Amniotic stem cell (primary cell): ENCODE results near the gene S100A10.
A peak's percentile ranks its signal among the peaks of the same experiment; 100 is the strongest.

Experiments
- DNase-seq: peaks from one replicate; lab custom pipeline; 2025; lab: John Stamatoyannopoulos, UW

S100A10 gene

DNA sequence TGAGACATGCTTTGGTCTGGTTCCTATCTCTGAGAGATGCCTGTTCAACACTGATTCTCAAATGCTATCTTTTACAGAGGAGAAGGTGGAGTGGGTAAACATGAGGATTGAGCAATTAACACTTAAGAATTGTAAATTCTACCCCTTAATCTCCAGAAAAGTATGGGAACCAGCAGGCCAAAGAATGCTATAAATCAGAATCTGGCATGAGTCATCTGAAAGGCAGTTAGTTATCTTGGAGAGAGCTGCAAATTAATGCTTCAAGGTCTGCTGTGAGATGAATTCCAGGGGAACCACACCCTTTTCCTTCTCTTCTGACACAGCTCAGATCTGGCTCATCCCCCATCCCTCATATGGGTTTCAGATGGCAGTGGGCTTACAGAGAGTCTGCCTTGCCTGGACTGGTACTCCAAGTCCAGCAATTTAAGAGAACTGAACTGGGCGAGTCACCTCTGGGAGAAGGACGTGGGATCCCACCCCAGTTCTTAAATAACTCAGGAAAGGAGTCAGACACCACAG is 5.2 kb downstream of the S100A10 start:
- no peak for DNase-seq

DNA sequence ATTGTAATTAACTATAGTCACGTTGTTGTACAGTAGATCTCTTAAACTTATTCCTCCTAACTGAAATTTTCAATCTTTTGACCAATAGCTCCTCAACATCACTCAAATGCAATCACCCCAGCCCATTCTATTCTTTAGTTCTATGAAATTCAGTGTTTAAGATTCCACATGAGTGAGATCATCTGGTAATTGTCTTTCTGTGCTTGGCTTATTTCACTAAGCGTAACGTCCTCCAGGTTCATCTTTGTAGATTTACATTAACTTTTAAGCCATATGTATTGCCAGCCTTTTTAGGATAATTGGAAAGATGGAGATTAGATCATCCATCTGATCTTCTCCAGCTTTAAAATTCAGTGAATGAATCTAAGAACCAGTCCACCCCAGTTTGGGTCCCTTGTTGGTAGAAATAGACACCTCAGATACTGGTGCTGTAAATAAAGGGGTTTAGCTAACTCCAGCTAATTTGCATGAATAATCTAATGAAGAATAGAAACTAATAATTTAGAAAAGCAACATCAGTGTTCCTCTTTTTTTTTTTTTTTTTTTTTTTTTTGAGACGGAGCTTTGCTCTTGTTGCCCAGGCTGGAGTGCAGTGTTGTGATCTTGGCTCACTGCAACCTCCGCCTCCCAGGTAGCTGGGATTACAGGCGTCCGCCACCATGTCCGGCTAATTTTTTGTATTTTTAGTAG is 7.0 kb downstream of the S100A10 start:
- DNase-seq, result no peak

DNA sequence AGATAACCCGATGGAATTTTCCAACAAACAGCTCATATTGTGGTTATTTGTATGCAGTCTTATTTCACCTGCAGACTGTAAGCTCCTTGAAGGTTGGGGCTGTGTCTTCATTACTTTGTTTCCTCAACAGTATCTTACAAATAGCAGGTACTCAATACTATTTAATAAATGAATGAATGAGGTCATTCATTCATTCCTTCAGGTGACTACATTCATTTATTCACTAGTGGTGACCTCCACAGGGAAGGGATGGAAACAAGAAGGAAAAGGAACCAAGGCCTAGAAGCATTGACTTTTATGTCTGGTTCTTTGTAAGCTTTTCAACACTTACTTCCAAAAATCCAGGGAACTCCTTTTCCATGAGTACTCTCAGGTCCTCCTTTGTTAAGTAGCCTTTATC is 7.9 kb downstream of the S100A10 start:
- DNase-seq, result no peak

DNA sequence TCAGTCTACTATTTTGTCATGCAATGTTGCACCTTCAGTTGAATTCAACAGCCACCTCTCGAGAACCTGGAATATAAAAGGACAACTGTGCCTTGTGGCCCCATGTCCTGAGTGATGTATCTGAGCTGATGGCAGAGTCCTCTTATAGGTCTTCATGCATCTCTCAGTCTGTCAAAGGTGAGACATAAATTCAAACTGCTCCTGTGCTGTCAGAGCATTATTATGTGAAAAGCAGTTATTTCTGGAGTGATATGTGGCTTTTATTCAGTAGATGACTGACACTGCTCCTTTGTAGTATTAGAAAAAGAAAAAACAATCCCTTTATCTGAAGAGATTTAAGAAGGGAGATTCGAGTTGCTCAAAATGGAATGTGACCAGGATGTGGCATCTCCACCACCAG is 8.4 kb downstream of the S100A10 start:
- no peak for DNase-seq

DNA sequence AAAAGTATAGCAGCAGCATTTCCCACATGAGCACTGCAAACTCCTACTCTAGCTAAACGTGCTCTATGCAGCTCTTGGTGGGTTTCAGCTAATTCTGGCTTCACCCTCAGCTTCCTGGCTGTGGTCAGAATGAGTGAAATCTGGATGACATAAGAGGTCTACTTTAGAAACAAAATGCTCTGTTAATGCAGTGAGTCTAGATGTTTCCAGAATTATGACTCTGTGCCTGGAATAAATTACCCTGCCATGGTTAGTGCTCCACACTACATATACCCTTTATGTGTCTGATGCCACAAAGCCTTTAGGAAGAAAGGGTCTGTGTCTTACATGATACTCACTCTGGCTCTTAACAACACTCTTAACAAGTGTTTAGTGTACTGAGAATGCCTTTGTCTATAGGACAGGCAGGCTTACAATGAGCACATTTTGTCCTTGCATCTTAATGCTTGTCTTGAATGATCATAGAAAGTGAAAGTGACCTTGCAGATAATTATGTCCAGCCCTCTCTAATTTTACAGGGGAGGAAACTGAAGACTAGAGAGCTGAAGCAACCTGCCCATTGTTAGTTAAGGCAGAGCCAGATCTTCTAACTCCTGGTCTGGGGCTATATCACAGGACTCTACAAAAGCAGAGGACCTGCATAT is 9.2 kb downstream of the S100A10 start:
- DNase-seq, result no peak

DNA sequence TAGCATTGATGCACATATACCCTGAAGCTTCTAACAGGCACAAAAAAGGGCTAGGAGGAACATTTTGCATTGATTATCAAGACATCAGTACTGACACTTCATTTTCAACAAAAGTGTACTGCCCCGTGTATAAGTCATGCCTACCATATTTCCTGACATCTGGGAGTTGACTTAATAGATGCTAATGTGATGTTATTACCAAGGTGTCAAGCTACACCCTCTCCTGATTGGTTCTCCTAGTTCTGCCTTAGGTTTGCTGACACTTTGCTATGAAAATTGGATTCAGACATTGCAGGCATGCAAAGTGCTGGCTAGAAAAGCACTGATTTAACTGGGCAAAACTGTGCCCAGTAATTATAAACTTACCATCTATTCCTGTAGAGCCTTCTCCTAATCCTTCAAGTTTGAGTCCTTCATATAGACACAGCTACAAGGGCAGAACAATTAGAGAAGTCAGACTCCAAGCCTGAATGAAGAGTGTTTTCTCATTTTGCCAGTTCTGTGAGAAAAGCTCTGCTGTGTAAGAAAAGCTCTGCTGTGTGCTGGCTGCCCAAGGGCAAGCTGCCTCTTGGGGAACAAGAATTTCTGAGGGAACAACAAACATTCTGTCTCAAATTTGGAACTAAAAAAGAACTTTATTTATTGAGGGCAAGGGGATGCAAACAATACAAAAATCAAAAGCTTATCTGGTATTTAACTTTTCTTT is 11.2 kb downstream of the S100A10 start:
- no peak for DNase-seq

DNA sequence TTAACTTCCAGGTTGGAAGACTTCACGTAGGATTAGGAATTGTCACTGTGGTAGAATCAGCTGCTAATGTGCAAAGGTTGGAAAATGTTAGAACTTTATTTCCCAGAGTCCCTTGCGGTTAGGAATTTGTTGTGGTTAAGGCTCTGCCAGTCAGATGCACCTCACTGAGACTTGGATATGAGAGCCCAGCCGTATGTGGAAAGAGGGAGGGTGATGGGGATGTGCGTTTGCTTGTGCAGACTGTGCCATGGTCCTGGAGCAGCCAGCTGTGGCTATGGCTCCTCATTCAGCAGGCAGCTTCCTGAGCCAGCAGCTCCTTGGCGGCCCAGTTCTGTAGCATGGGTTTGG is 12.5 kb downstream of the S100A10 start:
- DNase-seq, result no peak

DNA sequence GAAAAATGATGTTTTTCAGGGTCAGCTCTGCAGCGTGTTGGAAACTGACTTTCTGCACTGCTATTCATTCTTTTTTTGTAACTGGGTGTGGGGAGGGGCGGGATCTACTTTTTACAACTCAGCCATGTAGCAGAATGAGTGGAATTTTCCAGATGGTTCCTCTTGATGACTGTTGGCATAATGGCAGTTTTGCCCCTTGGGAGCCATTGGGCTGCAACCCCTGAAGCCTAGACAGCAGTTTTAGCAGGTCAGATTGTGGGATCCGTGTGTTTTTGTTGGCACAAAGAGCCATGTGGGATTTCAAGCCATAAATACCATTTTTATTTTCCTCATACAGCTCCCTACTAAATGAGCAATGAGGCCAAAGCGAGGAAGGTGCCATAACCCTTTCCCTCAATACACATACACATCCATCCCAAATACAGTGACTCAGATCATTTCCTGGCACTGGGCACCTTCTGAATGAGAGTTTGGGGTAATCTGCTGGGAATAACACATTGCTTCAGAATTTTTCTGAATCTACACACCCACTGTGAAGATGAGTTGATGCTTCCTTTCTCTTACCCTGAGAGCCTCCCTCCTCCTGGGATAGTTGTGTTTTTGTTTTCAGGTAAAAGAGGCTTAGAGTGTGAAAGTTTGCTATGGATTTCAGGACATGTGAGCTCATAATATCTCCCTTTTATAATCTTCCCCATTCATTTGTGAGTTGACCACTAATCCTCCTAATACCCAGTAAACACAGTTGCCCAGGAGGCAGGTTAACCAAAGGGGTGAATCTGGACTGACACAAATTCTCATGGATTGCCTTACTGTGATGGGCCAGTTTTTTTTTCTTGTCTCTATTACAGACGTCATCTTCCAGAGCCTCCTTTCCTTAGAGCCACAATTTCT is 13.1 kb downstream of the S100A10 start:
- DNase-seq, result no peak

DNA sequence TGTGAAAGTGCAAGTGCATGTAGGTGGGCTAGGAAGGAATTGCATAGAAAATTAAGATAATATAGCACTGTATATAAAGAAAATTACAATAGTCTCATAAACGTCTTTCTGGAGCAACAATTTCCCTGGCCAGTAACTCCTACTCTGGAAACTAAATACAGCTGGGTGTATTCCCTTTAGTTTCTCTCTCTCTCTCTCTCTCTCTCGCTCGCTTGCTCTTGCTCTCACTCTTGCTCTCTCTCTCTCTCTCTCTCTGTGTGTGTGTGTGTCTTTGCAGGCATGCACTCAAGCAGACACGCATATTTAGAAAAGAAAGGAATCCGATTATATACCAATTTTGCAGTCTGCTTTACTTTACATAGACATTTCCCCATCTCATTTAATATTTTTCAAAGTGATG is 14.7 kb downstream of the S100A10 start:
- no peak for DNase-seq

DNA sequence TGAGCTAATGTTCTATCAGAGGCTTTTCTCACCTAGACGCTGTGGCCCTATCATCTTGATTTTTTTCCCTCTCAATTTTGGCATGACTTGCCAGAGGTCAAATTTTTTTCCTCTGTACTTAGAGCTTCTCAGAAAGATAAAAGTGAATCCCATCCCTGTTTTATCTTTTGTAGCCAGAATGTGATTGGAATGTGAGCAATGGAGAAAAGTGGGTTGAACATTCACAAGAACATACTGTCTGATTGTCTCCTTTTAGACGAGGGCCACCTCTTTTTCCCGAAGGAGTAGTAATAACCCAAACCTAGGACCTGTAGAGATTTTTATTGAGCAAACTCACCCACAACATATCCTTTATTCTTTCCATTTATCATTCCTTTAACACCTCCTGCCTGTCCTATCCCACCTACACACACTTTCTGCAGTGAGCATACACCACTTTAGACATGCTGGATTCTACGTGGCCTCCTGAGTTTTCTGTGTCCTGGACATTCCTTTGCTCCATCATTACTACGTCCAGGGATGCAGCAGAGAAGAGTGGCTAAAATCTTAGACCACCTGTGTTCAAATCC is 15.9 kb downstream of the S100A10 start:
- DNase-seq, result no peak

DNA sequence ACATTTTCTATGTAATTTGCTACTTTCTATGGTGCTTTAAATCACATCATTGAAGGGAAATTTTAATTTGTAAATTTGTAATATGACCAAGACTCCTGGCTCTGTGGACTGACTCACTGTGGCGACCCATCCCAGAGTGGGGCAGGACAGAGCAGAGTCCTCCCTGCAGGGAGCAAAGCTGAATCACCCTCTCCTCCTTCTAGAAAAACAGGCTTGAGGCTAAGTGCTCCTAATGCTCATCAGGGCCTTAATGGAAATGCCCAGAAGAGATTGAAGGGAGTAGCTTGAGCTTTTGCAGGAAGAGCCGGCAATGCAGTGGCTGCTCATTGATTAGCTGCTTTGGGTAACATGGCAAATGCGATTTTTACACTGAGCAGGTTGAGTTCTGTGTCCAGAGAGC is 16.8 kb downstream of the S100A10 start:
- no peak for DNase-seq

DNA sequence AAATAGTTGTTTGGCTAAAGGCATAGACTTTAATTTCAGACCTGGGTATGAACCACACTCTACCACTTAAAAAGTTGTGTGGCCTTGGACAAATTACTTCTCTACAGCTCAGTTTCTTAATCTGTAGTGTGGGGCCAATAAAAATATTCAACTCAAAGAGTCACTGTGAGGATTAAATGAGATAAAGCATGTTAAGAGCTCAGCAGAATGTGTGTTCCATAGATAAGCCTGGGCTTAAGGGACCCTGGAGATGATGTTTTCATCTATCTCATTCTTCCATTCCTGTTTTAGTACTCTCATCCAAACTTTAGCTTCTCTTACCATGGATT is 17.7 kb downstream of the S100A10 start:
- DNase-seq, result no peak

DNA sequence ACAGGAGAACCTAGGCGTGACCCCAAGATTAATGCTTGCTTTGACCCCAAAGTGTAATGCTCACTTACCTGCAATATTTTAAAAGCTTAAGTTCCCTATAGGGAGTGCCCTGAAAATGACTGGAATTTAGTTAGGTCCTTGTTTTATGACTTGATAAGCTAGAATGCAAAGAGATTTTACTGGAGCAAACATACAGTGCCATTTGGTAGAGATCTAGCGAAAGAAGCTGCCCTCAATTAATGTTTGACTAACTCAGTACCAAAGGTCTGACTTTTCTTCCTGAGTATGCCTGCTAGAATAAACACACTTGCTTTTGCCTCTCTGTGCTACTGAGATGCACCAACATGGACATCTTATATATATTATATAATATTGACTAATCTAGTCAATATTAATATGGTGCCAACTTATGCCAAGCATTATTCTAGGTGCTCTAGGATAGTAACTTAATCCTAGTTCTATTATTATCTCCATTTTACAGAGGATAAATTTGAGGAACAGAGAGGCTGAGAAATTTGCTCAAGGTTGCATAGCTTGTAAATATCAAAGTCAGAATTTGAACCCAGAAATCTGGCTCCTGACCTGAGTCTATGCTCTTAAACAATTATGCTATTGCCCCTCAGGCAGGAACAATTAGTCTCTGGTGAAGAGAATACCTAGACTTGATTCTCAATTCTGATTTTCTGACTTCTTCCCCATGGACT is 18.2 kb downstream of the S100A10 start:
- no peak for DNase-seq

DNA sequence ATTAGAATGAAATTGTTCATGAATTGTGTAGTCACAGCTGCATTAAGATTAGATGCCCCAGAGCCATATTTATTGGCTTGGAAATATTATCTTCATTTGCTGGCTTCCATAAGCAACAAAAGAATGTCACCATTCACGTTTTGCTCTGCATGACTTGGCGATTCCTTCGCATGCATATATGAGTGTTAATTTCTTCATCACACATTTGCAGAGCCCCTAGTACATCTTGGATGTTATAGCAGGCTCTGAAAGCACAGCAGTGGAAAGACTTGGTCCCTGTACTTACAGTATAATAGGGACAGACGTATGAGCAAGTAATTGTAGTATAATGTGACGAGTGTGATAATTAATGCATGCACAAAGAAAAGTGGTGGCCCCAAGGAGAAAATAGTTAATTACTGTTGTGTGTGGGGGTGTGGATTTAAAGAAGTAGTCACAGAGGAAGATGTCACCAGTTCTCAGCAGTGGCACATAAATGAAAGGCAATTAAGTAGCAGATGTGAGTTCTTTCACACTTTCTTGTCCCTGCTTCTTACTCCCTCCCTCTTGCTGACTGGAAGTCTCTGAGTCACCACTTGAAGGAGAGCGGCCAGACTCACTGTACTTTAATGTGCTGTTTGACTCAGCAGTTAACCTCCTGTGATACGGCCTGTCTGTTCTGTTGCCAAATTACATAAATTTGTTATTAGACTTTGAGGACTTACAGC is 21.0 kb downstream of the S100A10 start:
- DNase-seq, result peak; percentile 66

DNA sequence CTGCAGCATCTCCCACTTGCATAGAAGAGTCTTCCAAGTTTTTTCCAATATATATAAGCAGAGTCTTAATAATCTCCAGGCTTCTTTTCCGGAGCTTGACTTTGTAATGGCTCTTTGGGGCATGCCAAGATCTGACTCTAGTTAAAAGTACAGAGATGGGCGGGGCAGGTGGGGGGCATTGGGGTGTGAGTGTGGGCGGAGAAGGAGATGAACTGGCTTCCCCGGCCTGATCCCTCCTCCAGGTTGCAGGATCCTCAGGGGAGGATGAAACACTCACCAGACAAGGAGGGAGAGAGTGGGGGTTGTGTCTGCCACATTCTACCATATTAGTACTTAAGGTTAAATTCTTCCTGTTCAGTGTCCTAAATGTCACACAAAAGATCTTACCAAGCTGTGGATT is 23.0 kb downstream of the S100A10 start:
- DNase-seq, result no peak

DNA sequence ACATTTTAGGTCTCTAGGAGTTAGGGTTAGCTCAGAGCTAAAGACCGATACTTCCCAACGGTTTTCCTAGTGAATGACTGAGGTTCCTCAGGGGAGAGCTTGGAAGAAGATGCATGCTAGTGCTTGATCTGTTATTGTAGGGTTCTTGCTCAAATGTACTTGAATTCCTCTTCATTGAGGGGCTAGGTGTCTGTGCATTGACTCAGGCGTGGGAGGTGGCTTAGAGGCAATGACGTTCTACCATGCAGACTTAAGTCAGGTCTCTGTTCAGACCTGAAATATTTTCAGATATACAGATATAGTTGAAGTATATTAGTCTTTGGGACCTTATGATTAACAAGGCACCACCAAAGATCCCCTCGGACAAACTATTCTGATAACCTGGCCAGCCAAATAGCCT is 23.5 kb downstream of the S100A10 start:
- no peak for DNase-seq

DNA sequence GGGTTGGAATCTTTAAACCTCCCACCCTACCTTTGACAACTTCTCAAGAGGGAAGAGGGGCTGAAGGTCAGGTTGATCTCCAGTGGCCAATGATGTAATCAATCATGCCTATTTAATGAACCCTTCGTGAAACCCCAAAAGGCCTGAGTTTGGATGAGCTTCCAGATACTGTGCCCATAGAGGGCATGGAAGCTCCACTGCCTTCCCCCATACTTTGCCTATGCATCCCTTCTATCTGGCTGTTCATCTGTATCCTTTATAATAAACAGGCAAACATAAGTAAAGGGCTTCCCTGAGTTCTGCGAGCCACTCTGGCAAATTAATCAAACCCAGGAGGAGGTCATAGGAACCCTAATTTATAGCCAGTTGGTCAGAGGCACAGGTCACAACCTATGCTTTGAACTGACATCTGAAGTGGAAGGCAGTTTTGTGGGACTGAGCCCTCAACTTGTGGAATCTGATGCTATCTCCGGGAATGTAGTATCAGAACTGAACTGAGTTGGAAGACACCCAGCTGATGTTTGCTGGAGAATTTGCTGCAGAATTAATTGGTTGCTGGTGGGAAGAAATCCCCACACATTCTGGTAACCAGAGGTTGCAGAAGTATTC is 24.8 kb downstream of the S100A10 start:
- DNase-seq, result no peak

DNA sequence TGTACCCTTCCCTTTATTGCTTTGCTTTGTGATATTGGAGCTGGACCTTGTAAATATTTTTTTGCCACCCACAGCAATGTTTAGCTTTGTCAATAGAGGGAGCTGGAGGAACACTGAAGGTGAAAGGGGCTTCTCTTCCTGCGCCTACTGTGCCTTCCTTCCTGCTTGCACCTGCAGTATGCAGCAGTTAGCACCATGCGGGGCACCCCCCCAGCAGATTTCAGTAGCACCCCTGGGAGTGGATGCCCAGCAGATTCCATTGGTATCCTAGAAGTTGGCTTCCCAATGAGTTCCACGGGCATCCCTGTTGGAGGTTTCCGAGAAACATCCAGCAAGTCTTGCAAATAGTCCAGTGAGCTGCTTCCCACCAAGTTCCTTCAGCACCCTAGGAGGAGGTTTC is 25.6 kb downstream of the S100A10 start:
- DNase-seq, result no peak

DNA sequence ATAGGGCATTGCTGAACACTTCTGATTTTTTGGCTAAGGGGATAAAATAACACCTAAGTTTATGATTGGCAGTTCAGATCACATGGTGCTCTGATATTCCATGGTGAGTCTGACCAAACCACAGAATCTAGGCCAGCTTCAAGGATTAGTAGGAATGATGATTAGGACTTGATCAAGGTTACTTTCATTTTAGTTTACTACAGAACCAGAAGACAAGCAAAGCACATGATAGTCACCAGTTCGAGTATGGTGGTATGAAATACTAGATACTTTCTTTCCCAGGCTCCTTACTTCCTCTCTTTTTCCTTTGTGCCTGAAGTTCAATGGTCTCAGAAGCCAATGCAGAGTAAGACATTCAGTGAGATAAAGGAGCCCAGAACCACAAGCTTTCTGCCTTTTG is 26.6 kb downstream of the S100A10 start:
- no peak for DNase-seq

DNA sequence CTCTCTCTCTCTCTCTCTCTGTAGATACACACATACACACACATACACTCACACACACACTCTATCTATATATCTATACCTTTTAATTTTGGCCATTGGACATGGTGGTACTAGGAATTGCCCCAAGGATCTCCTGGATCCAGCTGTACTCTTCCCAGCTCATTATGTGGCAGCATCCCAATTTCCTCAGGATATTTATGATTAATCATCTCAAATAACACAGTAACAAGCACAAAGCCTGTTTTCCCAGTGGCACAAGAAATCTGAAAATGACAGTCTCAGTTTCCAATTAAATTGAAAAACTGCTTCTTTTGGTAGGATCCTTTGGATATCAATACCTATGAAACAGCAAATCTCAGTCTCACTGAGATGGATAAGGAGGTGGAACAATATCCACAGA is 27.6 kb downstream of the S100A10 start:
- DNase-seq, result no peak
